GM15510 (cell line): Measurements from ENCODE around the gene EIF4G3.

Source experiments
- POLR2A ChIP-seq: IDR thresholded peaks from 3 replicates; pipeline ENCODE4 v1.6.1; 2011; ENCODE audit warnings: borderline replicate concordance; ENCODE audit not compliant: insufficient read length; ENCODE audit errors: extremely low read depth

EIF4G3 gene

DNA sequence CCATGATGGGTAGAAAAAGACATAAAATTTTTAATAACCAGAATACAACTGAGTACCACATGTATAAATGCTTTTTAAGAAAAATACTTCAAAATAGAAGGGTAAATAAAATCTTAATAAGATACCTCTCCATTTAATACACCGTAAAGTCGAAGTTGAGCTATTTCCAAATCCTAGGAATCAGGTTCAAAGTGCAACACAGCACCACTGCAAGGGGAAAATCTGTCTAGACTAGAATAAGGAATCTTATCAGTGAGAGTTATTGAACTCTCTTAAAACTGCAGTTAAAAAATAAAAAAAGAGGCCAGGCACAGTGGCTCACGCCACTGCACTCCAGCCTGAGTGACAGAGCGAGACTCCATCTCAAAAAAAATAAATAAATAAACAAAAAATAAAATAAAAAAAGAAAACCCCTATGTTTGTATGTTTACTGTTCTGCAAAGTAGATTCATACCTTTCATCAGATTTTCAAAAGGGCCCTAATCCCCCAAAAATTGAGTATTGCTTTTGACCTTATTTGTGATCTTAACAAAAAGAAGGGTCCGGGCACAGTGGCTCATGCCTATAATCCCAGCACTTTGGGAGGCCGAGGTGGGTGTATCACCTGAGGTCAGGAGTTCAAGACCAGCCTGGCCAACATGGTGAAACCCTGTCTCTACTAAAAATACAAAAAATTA lies 109.0 kb downstream of the EIF4G3 start:
- TF ChIP-seq POLR2A, result no peak

DNA sequence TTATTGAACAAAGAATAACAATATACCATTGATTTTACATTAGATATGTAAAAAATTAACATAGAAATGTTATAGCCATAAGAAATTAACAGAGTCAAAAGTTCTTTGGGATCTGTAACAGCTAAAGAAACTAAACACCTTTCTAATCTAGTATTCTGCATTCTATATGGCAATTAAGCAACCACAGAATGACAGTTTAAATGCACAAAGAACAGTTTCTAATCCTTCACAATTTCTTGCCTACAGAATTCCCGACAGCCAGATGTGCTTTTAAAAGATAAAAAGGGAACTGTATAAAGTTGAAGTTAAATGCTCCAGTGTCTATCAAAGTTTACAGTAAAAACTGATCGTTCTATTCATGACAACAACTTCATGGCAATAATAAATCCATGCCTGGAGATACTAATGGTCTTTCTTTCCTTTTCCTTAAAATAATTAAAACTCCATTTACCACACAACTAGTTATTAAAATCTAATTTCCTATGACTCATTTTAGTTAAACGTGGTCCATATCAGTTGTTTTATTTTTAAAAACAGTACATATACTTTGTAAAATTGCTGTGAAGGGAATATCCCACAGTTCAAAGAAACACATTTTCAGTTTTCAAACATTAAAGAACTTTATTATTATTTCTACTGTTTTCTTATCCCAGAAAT lies 110.2 kb downstream of the EIF4G3 start:
- TF ChIP-seq POLR2A, result no peak

DNA sequence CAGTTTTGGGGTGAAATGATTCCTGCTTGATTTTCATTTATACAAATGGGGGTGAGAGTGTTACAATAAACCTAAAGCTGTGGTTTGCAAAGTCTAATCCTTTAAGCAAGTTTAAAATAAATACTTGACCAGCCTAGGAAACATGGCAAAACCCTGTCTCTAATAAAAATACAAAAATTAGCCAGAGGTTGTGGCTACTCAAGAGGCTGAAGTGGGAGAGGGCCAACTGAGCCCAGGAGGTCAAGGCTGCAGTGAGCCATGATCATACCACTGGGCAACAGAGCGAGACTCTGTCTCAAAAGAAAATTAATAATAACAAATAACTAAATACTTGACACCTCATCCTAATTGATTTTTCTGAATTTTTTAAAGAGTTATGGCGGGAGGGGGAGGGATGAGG lies 110.8 kb downstream of the EIF4G3 start:
- no peak for TF ChIP-seq POLR2A

DNA sequence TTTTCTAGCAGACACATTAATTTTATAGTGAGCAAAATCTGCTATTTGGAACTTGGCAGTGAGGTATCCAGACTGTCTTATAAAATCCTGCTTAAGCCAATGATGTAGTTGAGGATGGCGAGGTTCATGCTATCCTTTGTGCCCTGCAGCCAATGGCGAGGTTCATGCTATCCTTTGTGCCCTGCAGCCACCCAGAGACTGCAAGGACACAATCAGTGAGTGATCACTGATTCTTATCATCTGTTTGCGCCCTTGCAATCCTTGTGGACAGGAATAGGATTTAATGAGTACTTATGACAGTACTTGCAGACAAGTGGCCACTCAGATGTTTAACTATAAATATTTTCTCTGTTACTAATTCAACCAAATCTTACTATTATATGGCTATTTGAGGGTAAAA lies 112.6 kb downstream of the EIF4G3 start:
- TF ChIP-seq POLR2A, result no peak

DNA sequence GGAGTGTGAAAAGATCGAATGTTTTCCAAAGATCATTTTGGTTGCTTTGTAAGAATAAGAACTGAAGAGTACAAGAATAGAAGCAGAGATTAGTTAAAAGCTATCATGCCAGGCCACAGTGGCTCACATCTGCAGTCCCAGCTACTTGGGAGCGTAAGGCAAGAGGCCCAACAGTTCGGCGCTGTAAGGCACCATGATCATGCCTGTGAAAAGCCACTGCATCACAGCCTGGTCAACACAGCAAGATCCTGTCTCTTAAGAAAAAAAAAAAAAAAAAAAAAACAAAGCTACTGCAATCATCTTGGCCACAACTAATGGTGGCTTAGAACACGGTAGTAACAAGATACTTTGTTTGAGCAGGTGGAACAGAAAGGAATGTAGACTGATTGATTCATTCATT lies 116.2 kb downstream of the EIF4G3 start:
- no peak for TF ChIP-seq POLR2A

DNA sequence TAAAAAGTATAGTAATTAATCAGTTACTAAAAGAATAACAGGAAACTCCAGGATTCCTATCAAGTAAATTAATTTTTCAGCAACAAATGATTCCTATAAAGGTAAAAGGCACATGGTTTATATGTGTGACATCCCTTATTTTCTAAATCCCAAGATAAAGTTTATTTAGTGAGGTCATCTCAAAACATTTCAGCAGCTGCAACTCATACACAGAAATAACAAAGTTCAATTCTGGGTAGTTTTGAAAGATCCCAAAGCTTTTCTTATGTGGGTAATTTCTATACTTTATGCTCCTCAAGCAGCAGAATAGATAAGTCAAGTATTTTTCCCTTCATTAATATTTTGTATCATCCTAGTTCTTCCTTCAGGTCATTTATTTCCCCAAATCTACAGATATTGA lies 117.7 kb downstream of the EIF4G3 start:
- TF ChIP-seq POLR2A, result no peak

DNA sequence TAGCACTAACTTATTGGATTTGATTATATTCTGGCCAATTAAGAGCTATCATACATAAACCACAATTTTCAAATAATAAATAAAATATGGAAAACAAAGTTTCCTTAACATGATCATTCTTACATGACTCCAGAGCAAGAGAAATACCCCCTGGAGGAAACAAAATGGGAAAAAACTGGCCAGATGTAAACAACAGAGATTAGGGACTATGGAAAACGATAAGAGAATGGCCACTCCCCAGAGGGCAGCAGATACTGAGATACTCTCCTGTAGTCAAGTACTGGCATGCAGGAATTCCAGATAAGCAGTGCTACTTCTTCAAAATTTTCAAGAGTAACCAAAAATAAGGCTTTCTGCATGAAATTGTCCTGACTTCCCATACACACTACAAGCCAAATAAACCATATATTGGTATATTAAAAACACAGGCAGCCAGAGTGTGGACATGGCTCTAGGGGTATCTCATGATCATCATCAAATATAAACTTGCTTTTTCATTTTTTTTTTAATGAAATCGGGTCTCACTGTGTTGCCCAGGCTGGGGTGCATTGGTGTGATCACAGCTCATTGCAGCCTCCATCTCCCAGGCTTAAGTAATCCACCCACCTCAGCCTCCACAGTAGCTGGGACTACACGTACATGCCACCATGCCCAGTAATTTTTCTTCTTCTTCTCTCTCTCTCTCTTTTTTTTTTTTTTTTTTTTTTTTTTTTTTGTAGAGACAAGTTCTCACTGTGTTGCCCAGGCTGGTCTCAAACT lies 118.5 kb downstream of the EIF4G3 start:
- no peak for TF ChIP-seq POLR2A

DNA sequence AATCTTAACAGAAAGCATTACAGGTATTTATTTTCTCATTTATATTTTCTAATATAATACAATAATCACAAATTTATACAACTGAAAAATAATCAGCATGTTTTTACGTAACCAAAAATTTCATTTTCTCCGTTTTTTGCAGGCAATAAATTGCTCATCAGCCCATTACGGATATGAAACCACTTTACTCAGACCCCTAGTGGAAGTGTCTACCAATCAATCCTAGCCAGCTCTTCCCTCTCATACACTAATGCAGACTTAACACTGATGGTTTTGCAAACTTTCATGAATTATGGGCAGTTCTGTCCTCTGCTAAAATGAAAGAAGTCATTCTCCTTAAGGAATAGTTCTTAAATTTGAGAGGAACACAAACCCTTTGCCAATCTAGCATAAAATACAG lies 124.7 kb downstream of the EIF4G3 start:
- TF ChIP-seq POLR2A, result no peak

DNA sequence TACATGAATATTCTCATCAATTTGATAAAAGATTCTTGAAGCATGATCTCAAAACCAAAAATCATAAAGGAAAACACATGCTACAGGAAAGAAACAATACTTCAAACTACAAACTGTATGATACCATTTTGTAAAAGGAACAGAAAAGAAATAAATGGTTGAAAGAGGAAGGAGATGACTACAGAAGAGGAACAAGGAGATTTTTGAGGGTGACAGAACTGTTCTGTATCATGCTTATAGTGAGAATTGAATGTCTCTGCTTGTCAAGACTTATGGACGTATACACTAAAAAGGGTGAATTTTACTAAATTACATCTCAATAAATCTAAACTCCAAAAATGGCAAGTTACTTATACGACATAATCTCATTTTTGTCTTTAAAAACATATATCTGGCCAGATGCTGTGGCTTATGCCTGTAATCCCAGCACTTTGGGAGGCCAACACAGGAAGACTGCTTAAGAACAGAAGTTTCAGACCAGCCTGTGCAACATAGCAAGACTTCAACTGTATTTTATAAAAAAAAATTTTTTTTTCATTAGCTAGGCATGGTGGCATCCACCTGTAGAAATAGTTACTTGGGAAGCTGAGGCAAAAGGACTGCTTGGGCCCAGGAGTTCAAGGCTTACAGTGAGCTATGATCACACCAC lies 125.4 kb downstream of the EIF4G3 start:
- TF ChIP-seq POLR2A, result no peak

DNA sequence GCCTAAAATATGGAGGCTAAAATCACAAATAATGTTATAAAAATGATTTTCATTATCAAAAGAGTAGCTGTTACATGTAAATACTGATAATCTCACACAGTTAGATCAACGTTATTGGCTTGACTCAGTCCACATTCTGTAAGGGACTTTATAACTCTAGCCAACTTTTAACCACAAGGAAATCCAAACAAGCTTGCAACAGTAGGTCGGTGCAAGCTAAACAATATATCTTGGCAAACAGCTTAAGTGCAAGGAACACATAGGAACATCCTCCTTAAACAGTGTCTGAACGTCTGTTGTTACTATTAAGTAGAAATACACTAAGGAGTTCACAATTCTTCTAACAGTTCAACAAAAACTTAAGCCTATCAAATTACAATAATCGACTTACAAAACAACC lies 126.7 kb downstream of the EIF4G3 start:
- no peak for TF ChIP-seq POLR2A

DNA sequence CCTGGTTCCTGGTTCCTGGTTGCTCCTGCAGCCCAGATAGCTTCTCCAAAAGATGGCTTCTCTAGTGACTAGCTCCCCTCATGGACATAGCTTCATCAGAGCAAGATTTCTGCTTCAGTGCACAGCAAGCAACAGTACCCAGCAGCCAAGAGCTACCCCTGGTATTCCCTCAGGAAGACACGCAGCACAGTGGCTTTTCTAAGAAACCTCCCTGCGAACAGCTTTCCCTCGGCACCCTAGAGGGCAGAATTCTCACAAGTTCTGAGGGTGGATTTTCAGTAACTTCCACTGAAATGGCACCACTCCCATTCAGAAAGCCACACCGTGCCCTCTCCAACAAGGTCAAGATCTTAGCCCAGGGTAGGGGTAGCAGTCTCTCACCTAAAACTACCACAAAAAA lies 128.2 kb downstream of the EIF4G3 start:
- no peak for TF ChIP-seq POLR2A

DNA sequence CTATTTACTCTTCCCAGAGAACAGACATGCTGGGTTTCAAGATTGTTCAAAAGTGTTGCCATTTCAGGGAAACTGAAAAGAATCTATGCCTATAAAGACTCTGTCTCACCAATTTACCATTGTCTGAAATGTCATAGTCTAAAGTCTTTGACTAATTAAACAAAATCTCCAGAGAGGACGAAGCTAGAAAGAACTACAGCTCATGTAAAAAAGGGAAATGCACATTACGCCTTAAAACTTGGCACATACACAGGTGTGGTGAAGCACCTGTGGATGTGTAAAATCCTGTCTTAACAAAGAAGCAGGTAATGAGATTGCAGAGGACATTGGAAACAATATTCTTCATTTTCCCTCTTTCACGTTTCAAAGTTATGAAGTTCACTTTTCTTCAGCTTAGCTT lies 130.6 kb downstream of the EIF4G3 start:
- TF ChIP-seq POLR2A, result no peak

DNA sequence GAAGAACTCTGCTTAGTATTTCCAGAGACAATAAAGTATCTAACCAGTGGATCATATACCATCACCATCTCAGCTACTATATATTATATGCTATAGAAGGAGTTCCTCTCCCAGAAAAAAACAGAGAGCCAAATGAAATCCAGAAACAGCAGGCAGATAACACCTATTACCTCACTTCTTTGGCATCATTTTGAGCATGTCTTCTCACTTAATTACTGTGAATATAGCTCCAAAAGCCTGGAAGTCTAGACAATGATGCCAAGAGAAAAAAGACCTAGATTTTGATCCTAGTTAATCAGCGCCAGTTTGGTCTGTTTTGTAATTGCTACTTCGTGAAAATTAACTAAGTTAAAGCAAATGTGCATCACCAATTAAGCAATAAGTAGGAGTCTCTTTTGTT lies 131.3 kb downstream of the EIF4G3 start:
- TF ChIP-seq POLR2A, result no peak

DNA sequence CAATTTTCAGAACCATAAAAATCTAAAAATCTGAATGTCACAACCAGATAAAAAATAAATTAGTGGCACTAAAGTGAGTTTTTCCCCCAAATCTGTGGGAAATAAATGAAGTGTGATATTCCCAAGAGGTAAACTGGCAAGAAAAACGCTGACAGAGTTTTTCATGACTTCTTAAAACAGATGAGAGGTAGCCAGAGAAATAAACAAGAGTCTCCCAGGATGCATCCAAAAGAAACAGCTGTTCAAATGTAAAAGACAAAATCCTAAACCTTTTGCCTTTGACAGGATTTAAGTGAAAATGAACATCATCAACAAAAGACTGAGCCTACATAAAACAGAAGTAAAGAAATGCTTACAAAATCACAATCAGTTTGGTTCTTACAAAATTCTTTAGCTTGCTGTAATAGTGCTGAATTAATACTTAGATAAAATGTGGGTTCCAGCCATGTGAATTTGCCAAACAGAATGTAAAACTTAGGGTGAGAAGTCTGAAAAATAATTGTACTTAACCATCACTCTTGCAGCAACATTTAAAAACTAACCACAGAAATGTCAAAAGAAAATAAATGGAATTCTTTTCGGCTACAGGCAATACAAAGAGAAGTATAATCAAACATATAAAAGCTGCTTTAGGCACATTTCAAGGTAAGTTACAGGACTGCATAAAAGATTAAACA lies 133.6 kb downstream of the EIF4G3 start:
- no peak for TF ChIP-seq POLR2A

DNA sequence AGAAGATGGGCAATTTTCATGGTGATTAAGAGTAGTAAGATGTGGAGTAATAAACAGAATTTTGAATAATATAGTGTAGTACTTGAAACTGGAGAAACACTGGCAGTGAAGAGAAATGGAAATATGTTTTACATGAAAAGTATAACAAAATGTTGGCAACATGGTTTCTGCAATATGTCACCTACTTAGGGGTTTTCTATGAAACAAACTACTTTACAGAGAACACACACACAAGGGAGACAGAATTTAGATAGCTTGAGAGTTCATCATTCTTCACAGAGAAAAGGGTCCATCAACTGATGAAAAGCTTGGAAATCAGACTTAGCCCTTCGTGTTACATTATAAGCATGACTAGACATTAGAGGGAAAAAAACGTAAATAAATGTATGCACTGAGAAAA lies 135.2 kb downstream of the EIF4G3 start:
- no peak for TF ChIP-seq POLR2A

DNA sequence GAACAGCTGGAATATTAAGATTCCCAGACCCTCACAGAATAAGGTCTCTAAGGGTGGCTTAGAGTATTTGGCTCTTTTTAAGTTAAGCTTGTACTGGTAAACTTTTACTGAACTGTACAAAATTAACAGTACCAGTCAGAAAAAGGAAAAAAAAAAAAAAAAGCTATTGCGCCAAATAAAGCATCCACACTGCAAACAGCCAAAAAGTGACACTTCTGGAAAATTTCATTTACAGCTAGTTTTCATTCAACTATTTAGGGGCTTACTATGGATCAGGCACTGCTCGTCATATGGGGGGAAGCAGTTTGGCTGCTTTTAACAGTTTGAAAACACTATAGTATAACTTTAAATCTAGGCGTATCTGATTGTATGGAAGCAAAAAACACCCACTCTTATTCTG lies 139.6 kb downstream of the EIF4G3 start:
- TF ChIP-seq POLR2A, result no peak

DNA sequence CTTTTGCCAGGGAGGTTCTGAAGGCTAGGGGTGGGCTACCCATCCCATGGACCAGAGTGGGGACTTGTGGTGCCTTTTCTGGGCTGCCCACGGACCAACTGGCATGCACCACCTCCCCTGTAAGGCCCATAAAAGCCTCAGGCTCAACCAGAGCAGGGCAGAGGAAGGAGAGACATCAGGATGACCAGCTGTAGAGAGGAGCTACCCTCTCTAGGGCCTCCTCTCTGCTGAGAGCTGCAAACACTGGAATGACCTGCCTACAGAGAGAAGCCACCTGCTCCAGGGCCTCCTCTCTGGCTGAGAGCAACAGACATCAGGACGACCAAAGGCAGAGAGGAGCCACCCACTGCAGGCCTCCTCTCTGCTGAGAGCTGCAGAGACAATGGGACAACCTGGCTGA lies 140.9 kb downstream of the EIF4G3 start:
- TF ChIP-seq POLR2A, result no peak
